ENCODE results near the gene ABCA7. TPM values are rescaled to one million over a fixed set of nuclear protein-coding genes. Genes with fewer than 3 reads are reported as not detected.

ABCA7 gene
- total RNA-seq, 4 donors from 2014 or later, result 12.6 to 24.4 (median 18.7) TPM

DNA sequence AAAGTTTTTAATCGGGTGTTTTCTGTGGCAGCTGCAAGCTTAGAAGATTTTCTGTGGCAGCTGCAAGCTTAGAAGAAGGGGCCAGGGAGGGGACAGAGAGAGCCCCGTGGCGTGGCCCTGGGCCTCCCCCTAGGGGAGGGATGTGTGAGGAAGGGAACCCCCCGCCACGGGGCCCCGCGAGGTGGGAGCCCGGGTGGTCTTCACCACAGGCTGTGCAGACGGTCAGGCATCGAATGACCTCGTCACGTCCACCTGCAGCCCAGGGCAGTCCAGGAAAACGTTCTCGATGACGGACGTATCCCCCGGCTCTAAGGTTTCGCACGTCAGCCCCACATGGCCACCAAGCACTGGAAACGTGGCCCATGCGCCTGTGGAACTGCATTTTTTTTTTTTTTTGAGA, 46.7 kb downstream of the ABCA7 start:
- Histone ChIP-seq H3K4me3 (no peak overlapping the region), H3K9me3 (no peaks in the 10 kb centered on the region), H3K27ac (peak overlapping the region in 2 of 4 donors; percentile 65 to 88), H3K27me3 (peaks cover 0 to 4% (median 0%) of the 10 kb centered on the region in 4 donors), H3K36me3 (peaks cover 18 to 61% (median 30%) of the 10 kb centered on the region in 3 donors), H3K4me1 (peaks cover 15 to 81% (median 22%) of the 10 kb centered on the region in 3 donors)
- no peak for DNase-seq
- WGBS, 2 donors, result 81% methylated on average over 11 to 19 of the region's 21 CpGs
- intact Hi-C loops (cut with DNase I), result no loop called here
- TF ChIP-seq POLR2A (IDR thresholded peaks at IDR 0.05) (no peak), CTCF (IDR thresholded peaks at IDR 0.05) (no peak)

DNA sequence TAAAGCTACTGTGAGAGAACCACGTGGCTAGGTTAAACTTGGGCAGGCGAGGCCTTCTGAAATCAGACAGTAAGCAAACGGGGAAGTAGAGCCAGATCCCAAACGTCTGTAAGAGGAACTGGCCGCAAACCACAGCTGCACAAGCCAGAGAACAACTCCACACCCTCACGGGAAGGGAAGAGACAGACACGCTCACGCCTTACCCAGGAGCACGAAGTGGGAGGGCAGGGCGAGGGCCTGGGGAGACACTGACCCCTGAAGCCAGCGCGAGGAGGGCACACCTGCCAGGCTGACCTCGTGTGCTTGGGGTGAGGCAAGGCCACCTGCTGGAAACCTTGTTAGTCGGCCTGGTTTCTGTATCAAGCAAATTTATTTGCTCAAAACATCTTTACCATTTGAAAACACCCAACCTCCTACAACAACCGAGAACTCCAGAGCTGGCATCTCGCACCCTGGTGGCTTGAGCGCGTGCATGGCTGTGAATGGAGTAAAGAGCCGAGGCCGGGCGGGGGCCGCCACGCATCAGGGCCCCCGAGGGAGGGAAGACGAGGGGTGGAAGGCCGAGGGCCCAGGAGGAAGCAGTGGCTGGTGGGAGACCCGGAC, 48.0 kb downstream of the ABCA7 start:
- no peak for DNase-seq
- Histone ChIP-seq H3K4me3 (no peak overlapping the region), H3K9me3 (no peaks in the 10 kb centered on the region), H3K4me1 (peaks cover 11 to 78% (median 11%) of the 10 kb centered on the region in 3 donors), H3K36me3 (peaks cover 24 to 74% (median 38%) of the 10 kb centered on the region in 3 donors), H3K27ac (peak overlapping the region in 3 of 4 donors; percentile 49 to 88 (median 65)), H3K27me3 (peaks cover 0 to 1% (median 0%) of the 10 kb centered on the region in 4 donors)
- intact Hi-C loops (cut with DNase I), result no loop called here
- WGBS, 2 donors, result 55 to 64% methylated on average over 7 to 14 of the region's 27 CpGs
- no peak for TF ChIP-seq CTCF (IDR thresholded peaks at IDR 0.05)
- no peak for TF ChIP-seq POLR2A (IDR thresholded peaks at IDR 0.05)

DNA sequence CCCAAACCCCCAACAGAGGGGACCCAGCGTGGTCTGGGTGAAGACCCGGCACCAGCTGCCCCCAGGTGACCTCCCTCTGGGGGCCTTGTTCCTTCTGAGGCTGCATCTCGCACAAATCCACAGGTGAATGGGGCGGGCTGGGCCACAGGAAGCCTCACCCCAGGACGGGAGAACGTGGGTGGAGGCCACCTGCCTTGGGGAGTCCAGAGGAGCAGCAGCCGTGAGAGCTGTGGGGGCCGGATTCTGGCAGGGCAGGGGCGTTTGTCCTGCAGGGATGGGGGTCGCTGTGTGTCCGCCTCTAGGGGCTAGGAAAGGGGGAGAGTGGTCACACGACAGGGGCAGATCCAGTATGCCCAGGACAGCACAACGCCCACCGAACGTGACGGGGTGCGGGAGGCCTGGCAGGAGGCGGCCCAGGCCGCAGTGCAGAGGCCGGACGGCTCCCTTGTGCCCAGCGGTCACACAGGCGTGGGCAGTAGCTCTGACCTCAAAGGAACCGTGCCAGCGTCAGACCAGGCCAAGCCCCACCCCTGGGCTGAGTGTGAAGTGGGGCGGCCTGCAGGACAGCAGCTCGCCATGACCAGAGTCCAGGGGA, 48.6 kb downstream of the ABCA7 start:
- H3K9me3 ChIP-seq, result no peaks in the 10 kb centered on the region
- peak in 1 of 4 donors; percentile 8 for TF ChIP-seq POLR2A (IDR thresholded peaks at IDR 0.05)
- TF ChIP-seq CTCF (IDR thresholded peaks at IDR 0.05), result no peak
- peaks cover 7 to 78% (median 17%) of the 10 kb centered on the region in 3 donors for H3K4me1 ChIP-seq
- intact Hi-C loops (cut with DNase I), result no loop called here
- H3K4me3 ChIP-seq, result no peak overlapping the region
- peak overlapping the region in 3 of 4 donors; percentile 49 to 88 (median 65) for H3K27ac ChIP-seq
- 40 to 79% methylated on average over 1 to 5 of the region's 27 CpGs for WGBS, 2 donors
- no peak for DNase-seq
- H3K27me3 ChIP-seq, result no peaks in the 10 kb centered on the region
- H3K36me3 ChIP-seq, result peaks cover 26 to 80% (median 38%) of the 10 kb centered on the region in 3 donors

DNA sequence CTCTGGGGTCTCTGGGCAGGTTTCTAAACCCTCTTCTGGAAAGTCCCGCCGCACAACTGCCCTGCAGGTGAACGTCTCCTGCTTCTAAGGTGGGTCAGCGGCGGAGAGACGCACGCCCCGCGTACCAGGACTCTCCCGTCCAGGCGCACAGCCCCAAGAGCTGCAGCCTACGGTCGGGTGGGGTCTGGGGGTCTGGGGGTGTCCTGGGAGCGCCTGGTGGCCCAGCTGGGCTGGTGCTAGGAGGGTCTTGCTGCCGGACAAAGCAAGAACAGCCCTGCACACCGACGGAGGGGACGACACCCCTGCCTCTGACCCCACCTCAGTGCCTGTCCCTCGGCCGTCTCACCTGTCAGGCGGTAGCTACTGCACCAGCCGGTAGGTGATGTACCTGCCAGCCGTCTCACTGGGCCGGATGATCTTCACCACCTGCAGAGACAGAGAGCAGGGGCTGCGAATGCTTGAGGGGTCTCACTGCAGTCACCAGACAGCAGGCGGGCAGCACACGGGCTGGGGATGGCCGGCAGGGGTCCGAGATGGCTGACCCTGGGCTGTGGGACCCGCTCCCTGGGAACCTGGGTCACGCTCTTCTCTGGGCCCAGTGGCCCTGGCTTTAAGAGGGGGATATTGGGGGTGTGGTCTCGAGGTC, 49.3 kb downstream of the ABCA7 start:
- H3K36me3 ChIP-seq, result peaks cover 29 to 86% (median 38%) of the 10 kb centered on the region in 3 donors

More for the DNA sequence above, 49.3 kb downstream of the ABCA7 start:
- WGBS, 2 donors, result 90% methylated on average over 13 of the region's 32 CpGs; no CpG with 5 or more reads in 1 of the 2 donors
- no peak overlapping the region for H3K4me3 ChIP-seq
- no peaks in the 10 kb centered on the region for H3K27me3 ChIP-seq
- intact Hi-C loops (cut with DNase I), result no loop called here
- TF ChIP-seq CTCF (IDR thresholded peaks at IDR 0.05) (no peak), POLR2A (IDR thresholded peaks at IDR 0.05) (no peak)
- peak overlapping the region in 2 of 4 donors; percentile 65 to 88 for H3K27ac ChIP-seq
- DNase-seq, result no peak
- H3K4me1 ChIP-seq, result peaks cover 14 to 78% (median 24%) of the 10 kb centered on the region in 3 donors
- no peaks in the 10 kb centered on the region for H3K9me3 ChIP-seq
